ENCODE data around the gene CELA2A.
"Not testable (repeated sequence)": the region's sequence is repeated elsewhere in the genome, so short reads cannot be mapped to it uniquely, and the experiment has no call there.

CELA2A gene

DNA sequence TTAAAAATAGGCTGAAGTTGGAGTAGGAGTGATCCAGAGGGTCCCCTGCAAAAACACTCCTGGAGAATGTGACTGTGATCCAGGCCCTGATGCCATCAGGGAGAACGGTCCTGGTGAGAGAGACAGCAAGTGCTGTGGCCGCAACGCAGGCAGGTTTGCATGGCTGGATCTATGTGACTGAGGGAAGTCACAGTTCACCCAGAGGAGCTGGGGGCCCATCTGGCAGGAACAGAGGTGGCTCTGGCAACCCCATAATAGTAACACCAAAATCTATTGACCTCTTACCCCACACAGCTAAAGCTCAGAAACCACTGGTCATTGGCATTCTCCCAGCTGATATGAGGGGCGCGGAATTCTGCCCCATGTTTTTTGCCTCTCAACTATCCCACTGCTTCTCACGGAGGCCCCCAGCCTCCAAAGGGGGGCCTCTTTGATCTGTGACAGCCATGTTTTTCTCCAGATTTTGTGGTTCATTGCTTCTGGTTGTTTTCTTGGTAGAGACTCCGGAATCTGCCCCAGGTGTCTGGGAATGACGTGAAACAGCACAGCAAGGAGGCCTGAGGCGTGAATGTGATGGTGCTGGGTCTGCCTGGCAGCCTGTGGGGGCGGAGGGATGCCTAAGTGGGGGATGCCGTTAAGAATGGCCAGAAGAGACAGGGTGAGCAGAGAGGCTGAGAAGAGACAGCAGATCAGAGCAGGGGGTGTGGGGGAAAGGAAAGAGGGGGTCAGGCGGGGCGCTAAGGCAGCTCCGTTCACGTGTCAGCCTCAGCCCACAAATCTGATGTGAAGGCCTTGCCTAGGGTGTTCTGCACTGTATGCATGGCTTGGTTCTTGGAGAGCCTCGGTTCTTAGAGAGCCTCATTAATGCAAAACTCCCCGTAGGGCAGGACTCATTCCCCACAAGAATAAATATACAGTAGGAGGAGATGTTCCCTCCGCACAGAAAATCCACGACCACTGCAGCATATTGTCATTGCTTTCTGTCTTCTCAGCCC, 43.9 kb downstream of the CELA2A start:
- no peak for DNase-seq (ENCODE audit: low read depth, low spot score)

- no peak for DNase-seq (ENCODE audit: low read depth, low spot score)
Observed at GRCh38 chr1:15501208-15502032, 44.9 kb downstream of the CELA2A start.

GRCh38 chr1:15504436-15504835, 47.9 kb downstream of the CELA2A start:
- DNase-seq (ENCODE audit: low read depth, low spot score) = no peak

GRCh38 chr1:15506831-15507230, 50.3 kb downstream of the CELA2A start:
- DNase-seq (ENCODE audit: low read depth, low spot score) = no peak

DNA sequence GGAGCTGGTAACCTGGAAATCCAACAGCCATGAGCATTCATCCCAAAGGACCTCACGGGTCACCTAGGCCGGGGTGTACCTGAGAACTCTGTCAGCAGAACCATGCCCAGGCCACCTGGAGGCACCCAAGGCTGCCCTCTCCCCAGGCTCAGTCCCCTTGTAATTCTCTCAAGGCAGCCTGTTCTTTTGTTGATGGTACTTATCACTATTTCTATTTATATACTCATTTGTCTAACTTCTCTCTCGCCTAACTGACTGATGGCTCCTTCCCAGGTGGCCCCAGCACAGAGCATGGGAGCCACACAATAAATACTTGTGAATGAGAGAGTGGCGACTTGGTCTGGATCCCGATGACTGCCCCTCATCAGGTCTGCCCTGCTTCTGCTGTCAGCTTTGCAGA, 50.7 kb downstream of the CELA2A start:
- DNase-seq (ENCODE audit: low read depth, low spot score) = no peak

GRCh38 chr1:15508700-15509487, 52.4 kb downstream of the CELA2A start:
- DNase-seq (ENCODE audit: low read depth, low spot score) = no peak

DNA sequence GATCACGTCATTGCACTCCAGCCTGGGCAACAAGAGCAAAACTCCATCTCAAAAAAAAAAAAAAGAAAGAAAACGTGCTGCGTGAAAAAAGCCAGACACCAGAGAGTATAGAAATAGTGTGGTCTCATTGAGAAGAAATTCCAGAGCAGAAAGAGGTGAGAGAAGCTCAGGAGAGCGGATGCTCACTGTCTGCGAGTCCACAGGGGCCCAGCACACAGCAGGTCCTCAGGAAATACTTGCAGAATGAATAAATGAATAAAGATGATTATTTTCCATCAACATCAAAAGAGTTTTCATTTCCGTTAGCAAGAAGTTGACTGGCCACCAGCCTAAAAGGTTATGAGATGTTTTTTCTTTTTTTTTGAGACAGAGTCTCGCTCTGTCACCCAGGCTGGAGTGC, 53.1 kb downstream of the CELA2A start:
- DNase-seq (ENCODE audit: low read depth, low spot score) = no peak

- DNase-seq (ENCODE audit: low read depth, low spot score) = no peak
Observed at GRCh38 chr1:15510611-15511405, 54.3 kb downstream of the CELA2A start.

GRCh38 chr1:15513192-15513591, 56.7 kb downstream of the CELA2A start:
- no peak for DNase-seq (ENCODE audit: low read depth, low spot score)

GRCh38 chr1:15513919-15514318, 57.4 kb downstream of the CELA2A start:
- no peak for DNase-seq (ENCODE audit: low read depth, low spot score)

DNA sequence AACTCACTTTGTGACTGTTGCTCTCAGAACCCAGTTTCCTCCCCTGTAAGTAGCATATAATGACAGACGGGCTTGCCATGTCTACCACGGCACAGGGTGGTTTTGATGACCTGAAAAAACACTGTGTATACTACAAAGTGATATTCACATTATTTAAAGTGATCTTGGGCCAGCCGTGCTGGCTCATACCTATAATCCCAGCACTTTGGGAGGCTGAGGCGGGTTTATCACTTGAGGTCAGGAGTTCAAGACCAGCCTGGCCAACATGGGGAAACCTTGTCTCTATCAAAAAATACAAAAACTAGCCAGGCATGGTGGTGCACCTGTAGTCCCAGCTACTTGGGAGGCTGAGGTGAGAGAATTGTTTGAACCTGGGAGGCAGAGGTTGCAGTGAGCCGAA, 58.0 kb downstream of the CELA2A start:
- not testable (repeated sequence) for DNase-seq (ENCODE audit: low read depth, low spot score)

DNA sequence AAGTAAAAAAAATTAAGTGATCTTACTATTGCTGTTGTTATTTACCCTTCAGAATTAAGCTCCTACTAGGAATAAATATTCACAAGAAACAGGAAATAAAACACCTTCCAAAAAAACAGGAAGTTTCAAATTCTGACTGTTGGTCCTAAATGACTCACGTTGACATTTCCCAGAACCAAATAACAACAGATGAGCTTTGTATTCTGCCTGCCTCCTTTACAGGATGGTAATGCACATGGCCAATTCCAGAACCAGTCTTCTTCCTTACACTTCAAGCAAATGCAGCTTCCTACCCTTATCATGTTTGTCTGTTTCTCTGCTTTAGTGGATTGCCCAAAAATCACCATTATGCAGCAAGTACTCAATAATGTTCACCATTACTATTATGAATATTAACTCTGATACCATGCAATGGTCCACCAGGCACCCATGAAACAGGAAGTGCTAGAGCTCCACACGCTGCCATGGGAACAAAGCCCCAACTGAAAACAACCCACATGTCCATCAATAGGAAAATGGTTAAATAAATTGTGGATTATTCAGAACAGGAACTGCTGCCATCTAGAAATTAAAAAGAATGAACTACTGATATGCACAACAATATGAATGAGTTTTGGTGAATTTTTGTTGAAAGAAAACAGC, 58.6 kb downstream of the CELA2A start:
- DNase-seq (ENCODE audit: low read depth, low spot score) = no peak

DNA sequence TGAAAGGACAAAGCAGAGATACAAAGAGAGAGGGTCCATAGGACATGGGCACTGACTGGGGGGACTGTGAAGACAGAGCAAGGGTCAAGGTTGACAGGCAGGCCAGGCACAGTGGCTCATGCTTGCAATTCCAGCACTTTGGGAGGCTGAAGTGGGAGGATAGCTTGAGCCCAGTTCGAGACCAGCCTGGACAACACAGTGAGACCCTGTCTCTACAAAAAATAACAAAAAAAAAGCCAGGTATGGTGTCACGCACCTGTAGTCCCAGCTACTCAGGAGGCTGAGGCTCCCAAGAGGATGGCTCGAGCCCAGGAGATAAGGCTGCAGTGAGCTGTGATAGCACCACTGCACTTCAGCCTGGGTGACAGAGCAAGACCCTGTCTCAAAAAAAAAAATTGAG, 63.1 kb downstream of the CELA2A start:
- no peak for DNase-seq (ENCODE audit: low read depth, low spot score)

DNA sequence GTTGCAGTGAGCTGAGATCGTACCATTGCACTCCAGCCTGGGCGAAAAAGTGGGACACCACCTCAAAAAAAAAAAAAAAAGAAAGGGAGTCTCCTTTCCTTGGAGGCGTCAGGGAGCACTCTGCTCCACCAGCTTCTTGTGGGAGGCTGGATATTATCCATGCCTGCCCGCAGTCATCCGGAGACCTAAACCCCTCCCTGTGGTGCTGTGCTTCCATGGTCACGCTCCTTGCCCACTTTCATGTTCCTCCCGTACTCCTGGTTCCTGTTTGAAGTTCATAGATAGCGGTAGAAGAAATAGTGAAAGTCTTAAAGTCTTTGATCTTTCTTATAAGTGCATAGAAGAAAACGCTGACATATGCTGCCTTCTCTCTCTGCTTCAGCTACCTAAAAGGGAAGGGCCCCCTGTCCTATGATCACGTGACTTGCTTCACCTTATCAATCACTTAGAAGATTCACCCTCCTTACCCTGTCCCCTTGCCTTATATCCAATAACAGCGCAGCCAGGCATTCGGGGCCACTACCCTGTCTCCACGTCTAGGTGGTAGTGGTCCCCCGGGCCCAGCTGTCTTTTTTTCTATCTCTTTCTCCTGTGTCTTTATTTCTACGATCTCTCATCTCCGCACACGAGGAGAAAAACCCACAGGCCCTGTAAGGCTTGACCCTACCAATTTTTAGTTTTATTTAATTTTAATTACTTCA, 64.8 kb downstream of the CELA2A start:
- not testable (repeated sequence) for DNase-seq (ENCODE audit: low read depth, low spot score)
